Measurements from ENCODE around the gene ZIC5. TPM values are rescaled to one million over a fixed set of nuclear protein-coding genes. Genes with fewer than 3 reads are reported as not detected.
"Not testable (repeated sequence)": the region's sequence is repeated elsewhere in the genome, so short reads cannot be mapped to it uniquely, and the experiment has no call there.

The ZIC5 gene
- total RNA-seq, 4 donors from 2014 or later, result not detected

GRCh38 chr13:99949679-99950413, 21.7 kb downstream of the ZIC5 start:
- no peaks in the 10 kb centered on the region for H3K9me3 ChIP-seq
- no peak for TF ChIP-seq CTCF (IDR thresholded peaks at IDR 0.05)
- TF ChIP-seq POLR2A (IDR thresholded peaks at IDR 0.05), result no peak
- 61 to 79% methylated on average over 8 of the region's 8 CpGs for WGBS, 2 donors
- intact Hi-C loops (cut with DNase I), result no loop called here
- H3K4me1 ChIP-seq, result no peaks in the 10 kb centered on the region
- peaks cover 0 to 97% (median 1%) of the 10 kb centered on the region in 4 donors for H3K27me3 ChIP-seq
- no peak overlapping the region for H3K27ac ChIP-seq
- H3K36me3 ChIP-seq, result no peaks in the 10 kb centered on the region
- no peak for DNase-seq
- H3K4me3 ChIP-seq, result no peak overlapping the region

GRCh38 chr13:99948907-99949678, 22.5 kb downstream of the ZIC5 start:
- 61 to 62% methylated on average over 10 of the region's 10 CpGs for WGBS, 2 donors
- Histone ChIP-seq H3K4me3 (no peak overlapping the region), H3K27ac (no peak overlapping the region), H3K4me1 (no peaks in the 10 kb centered on the region), H3K9me3 (no peaks in the 10 kb centered on the region), H3K36me3 (no peaks in the 10 kb centered on the region), H3K27me3 (peaks cover 0 to 97% (median 0%) of the 10 kb centered on the region in 4 donors)
- no peak for DNase-seq
- intact Hi-C loops (cut with DNase I), result no loop called here
- TF ChIP-seq POLR2A (IDR thresholded peaks at IDR 0.05), result no peak
- TF ChIP-seq CTCF (IDR thresholded peaks at IDR 0.05), result no peak

DNA sequence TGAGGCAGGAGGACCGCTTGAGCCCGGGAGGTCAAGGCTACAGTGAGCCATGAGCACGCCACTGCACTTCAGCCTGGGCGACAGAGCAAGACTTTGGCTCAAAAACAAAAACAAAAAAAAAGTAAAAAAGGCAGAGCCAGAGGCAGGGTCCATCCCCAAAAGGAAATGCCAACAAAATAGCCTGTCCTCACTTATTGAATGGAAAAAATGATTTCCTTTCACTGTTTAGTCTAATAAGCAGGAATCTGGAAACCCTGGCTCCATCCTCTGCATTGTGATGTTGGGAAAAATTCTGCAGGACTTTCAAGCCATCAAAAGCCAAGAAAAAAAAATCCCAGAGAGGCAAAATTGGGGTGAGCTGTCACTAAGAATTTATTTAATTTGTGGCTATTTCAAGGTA, 23.2 kb downstream of the ZIC5 start:
- H3K9me3 ChIP-seq, result no peaks in the 10 kb centered on the region
- no peak overlapping the region for H3K4me3 ChIP-seq
- intact Hi-C loops (cut with DNase I), result no loop called here
- TF ChIP-seq POLR2A (IDR thresholded peaks at IDR 0.05) (no peak), CTCF (IDR thresholded peaks at IDR 0.05) (no peak)
- peaks cover 0 to 96% (median 0%) of the 10 kb centered on the region in 4 donors for H3K27me3 ChIP-seq
- DNase-seq, result no peak
- H3K4me1 ChIP-seq, result no peaks in the 10 kb centered on the region
- H3K36me3 ChIP-seq, result no peaks in the 10 kb centered on the region
- H3K27ac ChIP-seq, result no peak overlapping the region
- WGBS, 2 donors, result 64 to 65% methylated on average over 4 of the region's 4 CpGs

DNA sequence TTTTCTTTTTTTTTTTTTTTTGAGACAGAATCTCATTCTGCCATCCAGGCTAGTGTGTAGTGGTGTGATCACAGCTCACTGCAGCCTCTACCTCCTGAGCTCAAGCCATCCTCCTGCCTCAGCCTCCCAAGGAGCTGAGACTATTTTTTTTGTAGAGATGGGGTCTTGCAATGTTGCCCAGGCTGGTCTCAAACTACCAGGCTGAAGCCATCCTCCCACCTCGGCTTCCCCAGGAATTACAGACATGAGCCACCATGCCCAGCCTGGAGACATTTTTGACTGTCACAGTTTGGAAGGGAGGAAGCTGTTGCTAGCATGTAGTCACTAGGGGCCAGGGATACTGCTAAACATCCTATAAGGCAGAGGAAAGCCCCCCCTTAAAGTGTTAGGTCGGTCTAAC, 23.9 kb downstream of the ZIC5 start:
- no peak for DNase-seq

DNA sequence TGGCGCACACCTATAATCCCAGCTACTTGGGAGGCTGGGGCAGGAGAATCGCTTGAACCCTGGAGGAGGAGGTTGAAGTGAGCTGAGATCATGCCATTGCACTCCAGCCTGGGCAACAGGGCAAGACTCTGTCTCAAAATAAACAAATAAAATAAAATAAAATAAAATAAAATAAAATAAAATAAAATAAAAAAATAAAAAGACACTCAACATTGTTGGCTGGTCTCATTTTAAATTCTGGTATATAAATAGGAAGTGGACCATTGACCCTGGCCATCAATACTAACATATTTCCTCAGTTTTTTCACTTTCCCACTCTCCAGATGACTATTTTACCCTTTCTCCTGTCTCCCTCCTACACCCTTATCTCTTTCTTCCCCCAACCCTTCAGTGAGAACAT, 26.1 kb downstream of the ZIC5 start:
- H3K27me3 ChIP-seq, result peaks cover 0 to 94% (median 0%) of the 10 kb centered on the region in 4 donors
- H3K9me3 ChIP-seq; intact Hi-C loops (cut with DNase I); H3K4me1 ChIP-seq; H3K4me3 ChIP-seq; DNase-seq; H3K36me3 ChIP-seq; H3K27ac ChIP-seq: not testable (repeated sequence)
- 75 to 89% methylated on average over 2 of the region's 2 CpGs for WGBS, 2 donors

More for the DNA sequence above, 23.9 kb downstream of the ZIC5 start:
- Histone ChIP-seq H3K36me3 (no peaks in the 10 kb centered on the region), H3K9me3 (no peaks in the 10 kb centered on the region), H3K27me3 (peaks cover 0 to 94% (median 0%) of the 10 kb centered on the region in 4 donors), H3K27ac (no peak overlapping the region), H3K4me3 (no peak overlapping the region), H3K4me1 (no peaks in the 10 kb centered on the region)
- TF ChIP-seq CTCF (IDR thresholded peaks at IDR 0.05) (no peak), POLR2A (IDR thresholded peaks at IDR 0.05) (no peak)
- 86 to 87% methylated on average over 1 to 2 of the region's 2 CpGs for WGBS, 2 donors
- intact Hi-C loops (cut with DNase I), result no loop called here
